ENCODE data around the gene CADM4.

DNA sequence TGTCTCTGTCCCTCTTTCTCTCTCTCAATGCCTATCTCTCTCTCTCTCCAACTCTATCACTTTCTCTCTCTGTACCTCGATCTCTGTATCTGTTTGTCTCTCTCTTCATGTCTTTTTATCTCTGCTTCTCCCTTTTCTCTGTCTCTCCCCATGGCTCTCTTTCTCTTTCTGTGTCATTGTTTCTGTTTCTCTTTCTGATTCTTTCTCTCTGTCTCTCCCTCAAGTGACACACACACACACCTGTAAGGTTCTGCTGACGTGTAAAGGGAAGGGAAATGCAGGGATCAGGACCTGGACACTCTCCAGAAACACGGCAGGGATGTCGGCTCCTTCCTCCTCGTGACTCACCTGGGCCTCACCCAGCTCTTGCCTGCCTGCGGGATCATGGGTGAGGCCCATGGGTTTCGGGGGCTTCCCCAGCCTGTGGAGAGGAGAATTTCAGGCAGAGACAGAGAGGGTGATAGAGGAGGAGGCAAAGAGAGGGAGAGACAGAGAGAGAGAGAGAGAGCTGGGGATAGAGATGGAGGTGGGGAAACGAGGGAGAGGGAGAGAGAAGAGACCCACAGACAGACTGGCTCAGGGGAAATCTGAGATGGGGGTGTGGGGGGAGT, 35.7 kb upstream of the CADM4 start:
- TF ChIP-seq, protein P1, sequence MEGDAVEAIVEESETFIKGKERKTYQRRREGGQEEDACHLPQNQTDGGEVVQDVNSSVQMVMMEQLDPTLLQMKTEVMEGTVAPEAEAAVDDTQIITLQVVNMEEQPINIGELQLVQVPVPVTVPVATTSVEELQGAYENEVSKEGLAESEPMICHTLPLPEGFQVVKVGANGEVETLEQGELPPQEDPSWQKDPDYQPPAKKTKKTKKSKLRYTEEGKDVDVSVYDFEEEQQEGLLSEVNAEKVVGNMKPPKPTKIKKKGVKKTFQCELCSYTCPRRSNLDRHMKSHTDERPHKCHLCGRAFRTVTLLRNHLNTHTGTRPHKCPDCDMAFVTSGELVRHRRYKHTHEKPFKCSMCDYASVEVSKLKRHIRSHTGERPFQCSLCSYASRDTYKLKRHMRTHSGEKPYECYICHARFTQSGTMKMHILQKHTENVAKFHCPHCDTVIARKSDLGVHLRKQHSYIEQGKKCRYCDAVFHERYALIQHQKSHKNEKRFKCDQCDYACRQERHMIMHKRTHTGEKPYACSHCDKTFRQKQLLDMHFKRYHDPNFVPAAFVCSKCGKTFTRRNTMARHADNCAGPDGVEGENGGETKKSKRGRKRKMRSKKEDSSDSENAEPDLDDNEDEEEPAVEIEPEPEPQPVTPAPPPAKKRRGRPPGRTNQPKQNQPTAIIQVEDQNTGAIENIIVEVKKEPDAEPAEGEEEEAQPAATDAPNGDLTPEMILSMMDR (IDR thresholded peaks at IDR 0.05): no peak
- TF ChIP-seq EZH2 (IDR thresholded peaks at IDR 0.05; ENCODE audit: borderline replicate concordance, insufficient read depth, low read depth, low read length, poor library complexity, severe bottlenecking): no peak
